AG10803 (cell line): ENCODE data around the gene L3MBTL4.

Experiments used
- DNase-seq: peaks from one replicate; pipeline ENCODE4 v3.0.0; 2010; ENCODE audit warnings: low read depth
- H3K4me3 ChIP-seq: 2 replicates; pipeline ENCODE4 v1.5.1; 2011; ENCODE audit warnings: mild to moderate bottlenecking, low read length, control low read depth
- CTCF ChIP-seq: conservative IDR thresholded peaks from 2 replicates; pipeline ENCODE4 v1.5.1; 2011; ENCODE audit warnings: mild to moderate bottlenecking, low read length, control low read depth, inconsistent platforms

Gene L3MBTL4

DNA sequence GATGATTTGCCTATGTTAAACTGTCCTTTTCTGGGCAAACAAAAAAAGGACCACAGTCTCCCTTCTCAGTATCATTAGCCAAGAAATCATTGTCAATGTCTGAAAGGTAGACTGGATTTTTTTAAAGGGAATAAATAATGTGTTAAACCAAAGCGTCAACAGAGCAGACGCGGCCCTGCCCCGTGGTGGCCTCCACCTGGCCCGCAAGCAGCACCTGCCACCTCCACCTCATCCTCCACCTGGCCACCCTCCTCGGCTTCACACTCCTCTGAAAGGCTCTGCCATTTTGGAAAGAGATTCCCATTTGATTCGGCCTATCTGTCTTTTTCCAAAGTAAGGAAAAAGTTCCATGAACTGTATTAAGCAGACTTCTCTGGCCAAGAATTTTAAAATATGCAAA is 451.4 kb downstream of the L3MBTL4 start:
- no peak for DNase-seq
- no peak overlapping the region for H3K4me3 ChIP-seq
- no peak for TF ChIP-seq CTCF

DNA sequence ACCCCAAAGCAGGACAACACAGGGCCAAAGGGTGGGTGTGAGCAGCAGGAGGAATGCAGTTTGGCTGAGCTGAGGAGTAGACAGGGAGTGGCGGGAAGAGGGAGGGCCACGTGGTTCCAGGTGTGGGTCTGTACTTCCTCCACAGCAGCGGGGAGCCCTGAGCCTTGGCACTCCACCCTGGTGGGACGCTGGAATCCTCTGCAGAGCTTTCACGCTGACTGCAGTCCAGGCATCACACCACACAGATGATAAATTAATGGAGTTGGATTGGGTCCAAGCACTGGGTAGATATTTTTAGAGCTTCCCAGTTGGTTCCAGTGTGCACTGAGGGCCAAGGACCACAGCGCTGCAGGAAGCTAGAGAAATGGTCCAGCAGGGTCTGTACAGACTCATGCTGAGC is 452.3 kb downstream of the L3MBTL4 start:
- TF ChIP-seq CTCF = no peak
- H3K4me3 ChIP-seq = no peak overlapping the region
- DNase-seq = no peak

GRCh38 chr18:5961828-5962150 is 452.9 kb downstream of the L3MBTL4 start:
- no peak for TF ChIP-seq CTCF
- no peak overlapping the region for H3K4me3 ChIP-seq
- no peak for DNase-seq

DNA sequence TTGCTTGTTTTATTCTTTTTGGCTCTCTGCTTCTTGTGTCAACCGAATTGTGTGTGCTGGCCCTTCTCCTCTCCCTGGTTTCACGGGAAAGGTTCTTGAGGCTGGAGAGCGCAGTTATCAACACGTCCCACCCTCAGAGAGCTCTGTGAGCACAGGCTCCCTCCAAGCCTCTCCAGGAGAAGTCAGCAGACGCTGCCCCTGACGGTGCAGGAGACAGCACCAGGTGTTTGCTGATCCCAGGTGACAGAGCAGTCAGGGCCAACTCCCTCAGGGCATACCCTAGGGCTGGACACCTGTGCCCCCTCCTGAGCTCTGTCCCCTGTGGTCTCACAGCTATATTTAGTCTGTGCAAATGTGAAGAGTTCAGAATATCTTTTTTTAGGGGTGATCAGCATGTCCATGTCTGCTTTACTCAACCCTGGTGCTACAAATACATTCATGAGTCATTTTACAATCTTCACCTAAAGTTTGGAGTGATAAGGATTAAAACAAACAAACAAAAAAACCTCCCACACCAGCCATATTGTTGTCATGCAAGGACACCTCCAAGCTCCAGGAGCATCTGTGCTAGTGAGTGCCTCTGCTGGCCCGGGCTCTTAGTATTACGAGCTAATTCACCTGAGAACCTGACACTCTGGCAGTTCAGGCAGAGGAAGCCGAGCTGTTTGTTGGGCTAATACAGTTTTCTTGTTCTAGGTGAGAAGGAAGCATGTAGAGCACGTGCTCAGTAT is 453.4 kb downstream of the L3MBTL4 start:
- DNase-seq = no peak
- no peak for TF ChIP-seq CTCF
- no peak overlapping the region for H3K4me3 ChIP-seq

- DNase-seq = no peak
- H3K4me3 ChIP-seq = no peak overlapping the region
- TF ChIP-seq CTCF = no peak
Observed at GRCh38 chr18:5958822-5959221, 455.9 kb downstream of the L3MBTL4 start.

DNA sequence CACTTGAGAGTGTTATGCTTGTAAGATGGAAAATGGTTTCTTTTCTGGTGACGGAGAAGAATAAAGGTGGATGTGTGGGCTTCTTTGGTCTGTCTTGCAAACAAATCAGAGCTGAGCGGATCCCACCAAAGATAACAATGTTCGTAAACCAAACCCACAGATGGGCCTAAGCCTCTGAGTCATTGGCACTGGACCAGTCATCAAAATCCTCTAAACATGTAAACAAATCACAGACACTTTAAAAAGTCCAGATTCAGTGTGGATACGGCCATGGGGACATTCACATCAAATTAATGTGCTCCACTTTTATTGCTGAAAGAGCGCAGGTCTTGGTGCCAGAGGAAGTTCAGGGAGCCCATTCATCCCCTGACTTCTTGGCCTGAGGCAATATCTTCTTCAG is 458.9 kb downstream of the L3MBTL4 start:
- DNase-seq = no peak
- H3K4me3 ChIP-seq = no peak overlapping the region
- no peak for TF ChIP-seq CTCF

GRCh38 chr18:5951515-5952091 is 463.1 kb downstream of the L3MBTL4 start:
- no peak for DNase-seq
- TF ChIP-seq CTCF = no peak
- H3K4me3 ChIP-seq = no peak overlapping the region
